Activated CD4-positive, alpha-beta T cell treated with anti-CD3 and anti-CD28 coated beads, Interleukin-2, amount 50 U/mL, for 1 hour (primary cell): ENCODE results near the gene GOLGB1.

Experiments
- DNase-seq: peaks from one replicate; pipeline ENCODE4 v3.0.0-alpha.2; 2020

The GOLGB1 gene

GRCh38 chr3:121626495-121626894, 123.0 kb downstream of the GOLGB1 start:
- no peak for DNase-seq

GRCh38 chr3:121624147-121624899, 125.2 kb downstream of the GOLGB1 start:
- DNase-seq = no peak

- no peak for DNase-seq
Observed at GRCh38 chr3:121621491-121621890, 128.1 kb downstream of the GOLGB1 start.

- DNase-seq = no peak
Observed at GRCh38 chr3:121619691-121620090, 129.8 kb downstream of the GOLGB1 start.
